H9 (cell line): ENCODE data around the gene XPC. TPM values are rescaled to one million over a fixed set of nuclear protein-coding genes. Genes with fewer than 3 reads are reported as not detected.

Experiments
- DNase-seq: peaks from one replicate; pipeline ENCODE4 v3.0.0-alpha.2; 2017
- H2AFZ ChIP-seq: one replicate; pipeline ENCODE4 v1.6.1; 2013; ENCODE audit warnings: mild to moderate bottlenecking, low read length, control low read depth, moderate library complexity
- H2AK5ac ChIP-seq: 2 replicates; pipeline ENCODE4 v1.6.1; 2013; ENCODE audit warnings: low read length, control low read depth, mixed read lengths; ENCODE audit not compliant: insufficient read length
- H2BK120ac ChIP-seq: one replicate; pipeline ENCODE4 v1.6.1; 2013; ENCODE audit warnings: low read depth, mild to moderate bottlenecking, low read length, control low read depth, inconsistent platforms; ENCODE audit not compliant: poor library complexity, severe bottlenecking
- H2BK12ac ChIP-seq: 2 replicates; pipeline ENCODE4 v1.6.1; 2013; ENCODE audit warnings: low read length, control low read depth, mixed read lengths, low read depth; ENCODE audit not compliant: insufficient read length
- H2BK15ac ChIP-seq: 2 replicates; pipeline ENCODE4 v1.6.1; 2013; ENCODE audit warnings: low read depth, low read length, control low read depth
- H2BK20ac ChIP-seq: one replicate; pipeline ENCODE4 v1.6.1; 2013; ENCODE audit warnings: low read depth, mild to moderate bottlenecking, low read length, control low read depth, inconsistent platforms; ENCODE audit not compliant: poor library complexity, severe bottlenecking
- H2BK5ac ChIP-seq: 2 replicates; pipeline ENCODE4 v1.6.1; 2013; ENCODE audit warnings: low read length, control low read depth, mixed read lengths; ENCODE audit not compliant: insufficient read length
- H3K14ac ChIP-seq: 2 replicates; pipeline ENCODE4 v1.6.1; 2013; ENCODE audit warnings: low read length, control low read depth; ENCODE audit not compliant: insufficient read depth
- H3K18ac ChIP-seq: 2 replicates; pipeline ENCODE4 v1.6.1; 2013; ENCODE audit warnings: low read depth, mild to moderate bottlenecking, mixed read lengths, low read length, control low read depth; ENCODE audit not compliant: insufficient read length
- H3K23ac ChIP-seq: 2 replicates; pipeline ENCODE4 v1.6.1; 2013; ENCODE audit warnings: low read length, control low read depth, mixed read lengths, low read depth; ENCODE audit not compliant: insufficient read length
- H3K23me2 ChIP-seq: 2 replicates; pipeline ENCODE4 v1.6.1; 2013; ENCODE audit warnings: low read depth, mild to moderate bottlenecking, mixed read lengths, low read length, control low read depth; ENCODE audit not compliant: insufficient read length, poor library complexity, severe bottlenecking
- H3K27ac ChIP-seq: 2 replicates; pipeline ENCODE4 v1.5.1; 2013; ENCODE audit warnings: low read length, control low read depth, mixed read lengths, low read depth; ENCODE audit not compliant: insufficient read length
- H3K27me3 ChIP-seq: 2 replicates; pipeline ENCODE4 v1.6.1; 2013; ENCODE audit warnings: low read length, control low read depth, inconsistent platforms; ENCODE audit not compliant: insufficient read depth
- H3K4ac ChIP-seq: 2 replicates; pipeline ENCODE4 v1.6.1; 2013; ENCODE audit warnings: low read depth, mild to moderate bottlenecking, control low read depth, inconsistent platforms, low read length, moderate library complexity
- H3K4me1 ChIP-seq: 2 replicates; pipeline ENCODE4 v1.6.1; 2013; ENCODE audit warnings: low read length, control low read depth, inconsistent platforms; ENCODE audit not compliant: insufficient read depth
- H3K4me2 ChIP-seq: 2 replicates; pipeline ENCODE4 v1.6.1; 2013; ENCODE audit warnings: low read length, control low read depth, mixed read lengths; ENCODE audit not compliant: insufficient read length, insufficient read depth
- H3K56ac ChIP-seq: 2 replicates; pipeline ENCODE4 v1.6.1; 2013; ENCODE audit warnings: low read depth, mild to moderate bottlenecking, mixed read lengths, low read length, control low read depth; ENCODE audit not compliant: insufficient read length
- H3K79me1 ChIP-seq: 2 replicates; pipeline ENCODE4 v1.6.1; 2013; ENCODE audit warnings: low read depth, mild to moderate bottlenecking, moderate library complexity, low read length, control low read depth, inconsistent platforms; ENCODE audit not compliant: insufficient read depth, poor library complexity, severe bottlenecking
- H3K79me2 ChIP-seq: 2 replicates; pipeline ENCODE4 v1.6.1; 2013; ENCODE audit warnings: low read length, control low read depth, inconsistent platforms; ENCODE audit not compliant: insufficient read depth
- H3K9ac ChIP-seq: 2 replicates; pipeline ENCODE4 v1.6.1; 2013; ENCODE audit warnings: low read length, control low read depth, mixed read lengths; ENCODE audit not compliant: insufficient read length; ENCODE audit errors: extremely low read depth
- H3K9me3 ChIP-seq: one replicate; pipeline ENCODE4 v1.6.1; 2013; ENCODE audit warnings: low read depth, low read length, inconsistent platforms; ENCODE audit not compliant: control insufficient read depth
- H3T11ph ChIP-seq: one replicate; pipeline ENCODE4 v1.6.1; 2013; ENCODE audit warnings: mild to moderate bottlenecking, low read length, control low read depth, inconsistent platforms
- H4K20me1 ChIP-seq: one replicate; pipeline ENCODE4 v1.6.1; 2013; ENCODE audit not compliant: control insufficient read depth, insufficient read length, insufficient read depth
- H4K5ac ChIP-seq: 2 replicates; pipeline ENCODE4 v1.6.1; 2013; ENCODE audit warnings: low read depth, mild to moderate bottlenecking, mixed read lengths, low read length, control low read depth; ENCODE audit not compliant: insufficient read length
- H4K8ac ChIP-seq: replicated peaks from 2 replicates; pipeline ENCODE4 v1.6.1; 2013; ENCODE audit warnings: low read length, control low read depth, mixed read lengths, low read depth; ENCODE audit not compliant: insufficient read length
- H4K91ac ChIP-seq: 2 replicates; pipeline ENCODE4 v1.6.1; 2013; ENCODE audit warnings: low read depth, mild to moderate bottlenecking, moderate library complexity, mixed read lengths, low read length, control low read depth; ENCODE audit not compliant: insufficient read length
- H3K27ac Mint-ChIP-seq, 3 experiments: 2 replicates in 2 of 3; 3 replicates in 1 of 3; pipeline ENCODE4 v1.8.0; 2020 to 2021; ENCODE audit warnings: mixed read lengths in 3 of 3, mild to moderate bottlenecking in 1 of 3, moderate library complexity in 1 of 3
- H3K27me3 Mint-ChIP-seq: 2 replicates; pipeline ENCODE4 v1.8.0; 2021; ENCODE audit warnings: low read depth, mild to moderate bottlenecking, moderate library complexity, mixed read lengths
- H3K36me3 Mint-ChIP-seq, 3 experiments: 2 replicates in 2 of 3; 3 replicates in 1 of 3; pipeline ENCODE4 v1.8.0; 2020 to 2021; ENCODE audit warnings: low read depth in 3 of 3, mixed read lengths in 3 of 3; ENCODE audit not compliant: insufficient read depth in 1 of 3
- H3K4me1 Mint-ChIP-seq, 2 experiments: 2 replicates each; pipeline ENCODE4 v1.8.0; 2020; ENCODE audit warnings: mixed read lengths in 2 of 2
- H3K4me3 Mint-ChIP-seq, 2 experiments: 2 replicates in 1 of 2; 3 replicates in 1 of 2; pipeline ENCODE4 v1.8.0; 2020 to 2021; ENCODE audit warnings: mild to moderate bottlenecking in 2 of 2, mixed read lengths in 2 of 2, moderate library complexity in 1 of 2
- H3K9me3 Mint-ChIP-seq, 2 experiments: 2 replicates in 1 of 2; 3 replicates in 1 of 2; pipeline ENCODE4 v1.8.0; 2020; ENCODE audit warnings: mild to moderate bottlenecking in 2 of 2, mixed read lengths in 2 of 2, moderate library complexity in 1 of 2
- WGBS: extraction: QIAGEN DNeasy Blood & Tissue Kit; methylation state at CpG from one replicate; pipeline ENCODE4 v1.1.7; 2013; ENCODE audit warnings: missing lambda C conversion rate, low lambda C conversion rate, mixed read lengths; ENCODE audit not compliant: insufficient read length; ENCODE audit errors: extremely low coverage; 5-methylcytosine and 5-hydroxymethylcytosine counted together
- total RNA-seq: library from RNA; stranded (reverse); gene quantifications from 2 replicates; pipeline ENCODE4 v1.2.1, GENCODE V29; 2021
- TF ChIP-seq, protein P1 (sequence below): fragments of 200-600 bp; sonication (generic); conservative IDR thresholded peaks from 3 replicates; pipeline ENCODE4 v1.8.0; 2021; ENCODE audit warnings: antibody characterized with exemption, mild to moderate bottlenecking

Gene XPC
- total RNA-seq, 1 experiment from 2014 or later = 30.3 TPM

DNA sequence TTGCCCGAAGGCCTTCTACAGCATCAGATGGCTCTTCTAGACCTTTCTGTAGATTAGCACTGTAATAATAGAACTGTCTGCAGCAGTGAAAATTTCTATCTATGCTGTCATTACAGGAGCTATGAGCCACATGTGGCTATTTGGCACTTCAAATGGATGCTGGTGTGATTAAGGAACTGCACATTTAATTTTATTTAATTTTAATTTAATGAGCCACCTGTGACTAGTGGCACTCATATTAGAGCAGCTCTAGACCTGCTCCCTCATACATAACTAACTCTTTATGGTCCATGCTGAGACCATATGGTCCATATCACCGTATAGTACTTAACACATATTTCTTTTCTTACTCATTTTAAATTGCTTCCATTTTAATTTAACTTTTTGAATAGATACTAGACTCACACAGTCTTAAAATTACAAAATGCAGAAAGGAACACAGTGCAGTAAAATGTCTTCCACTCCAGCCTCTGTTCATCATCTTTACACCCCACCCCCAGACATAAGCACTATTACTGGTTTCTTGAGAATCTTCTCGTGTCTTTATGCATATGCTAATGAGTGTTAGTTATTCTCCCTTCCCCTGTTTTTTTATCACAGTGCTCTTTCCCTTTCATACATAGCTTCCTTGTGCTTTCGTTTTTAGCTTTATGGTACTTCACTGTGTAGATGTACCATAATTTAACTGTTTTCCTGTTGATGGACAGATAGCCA lies 9.8 kb upstream of the XPC start:
- no peak overlapping the region for H3K23ac ChIP-seq
- no peak overlapping the region for H2AK5ac ChIP-seq
- H3K18ac ChIP-seq = no peak overlapping the region
- H3K14ac ChIP-seq = no peak overlapping the region
- H3K9me3 ChIP-seq = no peaks in the 10 kb centered on the region
- no peak overlapping the region for H3T11ph ChIP-seq
- Mint-ChIP-seq H3K27ac (no peak overlapping the region), H3K9me3 (peaks cover 0 to 4% of the 10 kb centered on the region in 2 experiments; a peak in 1 of 5 replicates), H3K36me3 (peaks cover 39 to 58% (median 55%) of the 10 kb centered on the region in 3 experiments), H3K4me3 (no peak overlapping the region), H3K4me1 (peaks cover 7 to 8% of the 10 kb centered on the region in 2 experiments), H3K27me3 (no peaks in the 10 kb centered on the region)
- H3K4me1 ChIP-seq = no peaks in the 10 kb centered on the region
- H2BK12ac ChIP-seq = no peak overlapping the region
- no peak overlapping the region for H3K4me2 ChIP-seq
- H3K27ac ChIP-seq = no peak overlapping the region
- no peaks in the 10 kb centered on the region for H3K23me2 ChIP-seq
- H3K79me2 ChIP-seq = no peaks in the 10 kb centered on the region; the same call in 1 of the 2 replicates
- no peak overlapping the region for H2BK5ac ChIP-seq
- no peaks in the 10 kb centered on the region for H3K79me1 ChIP-seq
- TF ChIP-seq, protein P1, sequence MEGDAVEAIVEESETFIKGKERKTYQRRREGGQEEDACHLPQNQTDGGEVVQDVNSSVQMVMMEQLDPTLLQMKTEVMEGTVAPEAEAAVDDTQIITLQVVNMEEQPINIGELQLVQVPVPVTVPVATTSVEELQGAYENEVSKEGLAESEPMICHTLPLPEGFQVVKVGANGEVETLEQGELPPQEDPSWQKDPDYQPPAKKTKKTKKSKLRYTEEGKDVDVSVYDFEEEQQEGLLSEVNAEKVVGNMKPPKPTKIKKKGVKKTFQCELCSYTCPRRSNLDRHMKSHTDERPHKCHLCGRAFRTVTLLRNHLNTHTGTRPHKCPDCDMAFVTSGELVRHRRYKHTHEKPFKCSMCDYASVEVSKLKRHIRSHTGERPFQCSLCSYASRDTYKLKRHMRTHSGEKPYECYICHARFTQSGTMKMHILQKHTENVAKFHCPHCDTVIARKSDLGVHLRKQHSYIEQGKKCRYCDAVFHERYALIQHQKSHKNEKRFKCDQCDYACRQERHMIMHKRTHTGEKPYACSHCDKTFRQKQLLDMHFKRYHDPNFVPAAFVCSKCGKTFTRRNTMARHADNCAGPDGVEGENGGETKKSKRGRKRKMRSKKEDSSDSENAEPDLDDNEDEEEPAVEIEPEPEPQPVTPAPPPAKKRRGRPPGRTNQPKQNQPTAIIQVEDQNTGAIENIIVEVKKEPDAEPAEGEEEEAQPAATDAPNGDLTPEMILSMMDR = no peak
- H4K5ac ChIP-seq = no peak overlapping the region
- no peaks in the 10 kb centered on the region for H4K20me1 ChIP-seq
- no peak overlapping the region for H2BK15ac ChIP-seq
- H3K9ac ChIP-seq = no peak overlapping the region
- H3K56ac ChIP-seq = no peak overlapping the region
- no peak overlapping the region for H2AFZ ChIP-seq
- no peak for DNase-seq
- no peak overlapping the region for H4K8ac ChIP-seq
- no peak overlapping the region for H2BK120ac ChIP-seq
- H4K91ac ChIP-seq = no peak overlapping the region
- no peak overlapping the region for H3K4ac ChIP-seq
- WGBS = no CpG with 5 or more reads among the region's 4 CpGs
- no peak overlapping the region for H2BK20ac ChIP-seq
- no peaks in the 10 kb centered on the region for H3K27me3 ChIP-seq
